ENCODE data around the gene ZNF407.

The ZNF407 gene

GRCh38 chr18:75063615-75064512 lies 466.2 kb downstream of the ZNF407 start:
- no peak for DNase-seq

GRCh38 chr18:75064513-75064905 lies 466.8 kb downstream of the ZNF407 start:
- DNase-seq: no peak

GRCh38 chr18:75065251-75066000 lies 467.8 kb downstream of the ZNF407 start:
- DNase-seq: no peak

GRCh38 chr18:75066021-75066880 lies 468.6 kb downstream of the ZNF407 start:
- DNase-seq: no peak

GRCh38 chr18:75066936-75067335 lies 469.3 kb downstream of the ZNF407 start:
- DNase-seq: peak; percentile 29

- DNase-seq: no peak
Measured at GRCh38 chr18:75067996-75068645, 470.5 kb downstream of the ZNF407 start.

- no peak for DNase-seq
Measured at GRCh38 chr18:75068682-75069435, 471.2 kb downstream of the ZNF407 start.

GRCh38 chr18:75070235-75070624 lies 472.6 kb downstream of the ZNF407 start:
- DNase-seq: no peak

GRCh38 chr18:75070625-75071483 lies 473.2 kb downstream of the ZNF407 start:
- DNase-seq: peak; percentile 85

- DNase-seq: no peak
Measured at GRCh38 chr18:75071484-75071785, 473.8 kb downstream of the ZNF407 start.

GRCh38 chr18:75071866-75072671 lies 474.4 kb downstream of the ZNF407 start:
- DNase-seq: no peak

- DNase-seq: no peak
Measured at GRCh38 chr18:75072672-75073371, 475.2 kb downstream of the ZNF407 start.

GRCh38 chr18:75073654-75074053 lies 476.0 kb downstream of the ZNF407 start:
- DNase-seq: no peak

GRCh38 chr18:75074196-75075015 lies 476.7 kb downstream of the ZNF407 start:
- DNase-seq: no peak

- DNase-seq: no peak
Measured at GRCh38 chr18:75075016-75075305, 477.3 kb downstream of the ZNF407 start.

GRCh38 chr18:75075429-75075841 lies 477.8 kb downstream of the ZNF407 start:
- DNase-seq: no peak

- no peak for DNase-seq
Measured at GRCh38 chr18:75076286-75076685, 478.6 kb downstream of the ZNF407 start.

GRCh38 chr18:75081486-75081885 lies 483.8 kb downstream of the ZNF407 start:
- no peak for DNase-seq

GRCh38 chr18:75083131-75083530 lies 485.5 kb downstream of the ZNF407 start:
- DNase-seq: no peak
